Stimulated activated CD8-positive, alpha-beta memory T cell treated with anti-CD3 and anti-CD28 coated beads, Interleukin-4, amount 100 ng/mL, for 1 hour (primary cell): ENCODE measurements around the gene ZSCAN10.

Source experiments
- DNase-seq, 2 donors: peaks; one replicate each; pipeline ENCODE4 v3.0.0-alpha.2; 2020; ENCODE audit warnings: low read depth in 2 of 2, low spot score in 1 of 2

ZSCAN10 gene

DNA sequence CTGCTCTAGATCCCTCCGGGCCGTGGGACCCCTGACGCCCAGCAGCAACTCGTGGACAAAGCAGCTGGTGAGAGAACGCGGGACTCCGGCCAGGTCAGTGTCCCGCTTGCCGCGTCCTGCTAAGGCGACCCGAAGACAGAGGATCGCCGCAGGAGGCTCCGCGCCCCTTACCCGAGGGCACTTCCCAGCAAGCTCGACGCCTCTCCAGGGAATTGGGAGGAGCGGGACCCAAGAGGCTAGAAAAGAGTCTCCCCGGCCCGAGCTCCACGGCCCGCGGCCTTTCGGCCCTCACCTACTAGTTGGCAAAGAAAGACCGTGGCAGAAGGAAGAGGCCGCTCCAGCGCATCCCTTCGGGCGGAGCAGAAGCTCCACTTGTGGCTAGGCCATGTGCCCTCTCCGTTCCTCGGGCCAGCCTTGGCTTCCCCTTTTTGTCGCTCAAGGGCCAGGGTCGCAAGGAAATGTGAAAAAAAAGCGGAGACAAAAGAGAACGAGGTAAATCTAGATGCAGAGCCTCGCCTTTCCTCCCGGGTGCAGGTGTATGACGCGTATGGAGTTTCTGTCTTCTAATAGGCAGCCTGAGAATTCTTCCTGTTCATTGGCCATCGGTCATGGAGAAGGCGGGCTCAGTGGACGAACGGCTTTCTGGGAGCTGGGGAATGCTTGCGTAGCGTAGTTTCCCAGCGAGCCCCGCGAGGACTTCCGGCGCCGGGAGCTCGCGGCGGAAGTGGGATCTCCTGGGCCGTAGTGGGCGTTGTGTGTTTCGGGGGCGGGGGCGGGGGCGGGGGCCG is 35.4 kb upstream of the ZSCAN10 start, which contains the start of gene ZNF213:
Gene ZNF213, plus strand, starts transcription at position 692 of the 788 bp plus-strand sequence. CDS start 2,252 bp downstream, outside the sequence.
- DNase-seq: peak; percentile 75 to 85

DNA sequence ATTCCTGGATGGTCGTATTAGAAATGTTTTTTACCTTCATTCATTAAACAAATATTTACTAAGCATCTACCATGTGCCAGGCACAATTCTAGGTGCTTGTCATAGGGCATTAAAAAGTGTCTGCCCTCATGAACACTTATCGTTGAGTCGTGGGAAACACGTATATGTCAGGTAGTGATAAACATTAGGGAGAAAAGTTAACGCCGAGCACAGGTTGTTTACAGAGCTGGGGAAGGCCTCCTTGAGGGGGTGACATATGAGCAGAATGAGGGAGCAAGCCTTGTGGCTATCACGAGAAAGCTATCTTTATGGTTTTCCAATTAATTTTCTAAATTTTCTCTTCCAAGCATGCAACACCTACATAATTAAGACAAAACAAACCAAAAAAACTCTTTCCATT is 34.8 kb upstream of the ZSCAN10 start:
- no peak for DNase-seq

DNA sequence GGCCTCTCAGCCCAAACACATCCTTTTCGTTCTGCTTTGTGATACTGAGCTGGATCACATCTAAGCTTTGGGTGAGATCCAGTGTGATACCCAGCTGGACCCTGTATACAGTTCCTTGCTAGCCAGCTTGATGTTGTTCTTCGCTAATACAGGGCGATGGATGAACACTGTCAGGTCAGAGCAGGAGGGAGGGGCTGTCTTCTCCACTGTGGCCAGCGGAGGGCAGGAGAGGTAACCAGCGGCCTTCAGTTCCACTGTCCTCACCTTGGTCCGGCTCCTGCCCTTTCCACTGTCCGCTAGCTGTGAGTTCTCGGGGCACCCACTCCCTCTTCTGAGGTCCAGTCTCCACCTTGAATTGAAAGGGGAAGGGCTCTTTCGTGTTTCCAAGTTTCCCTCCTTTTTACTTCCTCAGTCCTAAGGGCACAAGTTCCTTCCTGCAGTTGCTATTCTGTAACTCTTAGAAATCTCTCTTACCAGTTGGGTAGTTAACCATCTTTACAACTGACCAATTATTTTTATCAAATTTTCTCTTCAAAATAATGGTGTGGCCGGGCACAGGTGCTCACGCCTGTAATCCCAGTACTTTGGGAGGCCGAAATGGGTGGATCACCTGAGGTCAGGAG is 32.8 kb upstream of the ZSCAN10 start:
- DNase-seq: no peak

DNA sequence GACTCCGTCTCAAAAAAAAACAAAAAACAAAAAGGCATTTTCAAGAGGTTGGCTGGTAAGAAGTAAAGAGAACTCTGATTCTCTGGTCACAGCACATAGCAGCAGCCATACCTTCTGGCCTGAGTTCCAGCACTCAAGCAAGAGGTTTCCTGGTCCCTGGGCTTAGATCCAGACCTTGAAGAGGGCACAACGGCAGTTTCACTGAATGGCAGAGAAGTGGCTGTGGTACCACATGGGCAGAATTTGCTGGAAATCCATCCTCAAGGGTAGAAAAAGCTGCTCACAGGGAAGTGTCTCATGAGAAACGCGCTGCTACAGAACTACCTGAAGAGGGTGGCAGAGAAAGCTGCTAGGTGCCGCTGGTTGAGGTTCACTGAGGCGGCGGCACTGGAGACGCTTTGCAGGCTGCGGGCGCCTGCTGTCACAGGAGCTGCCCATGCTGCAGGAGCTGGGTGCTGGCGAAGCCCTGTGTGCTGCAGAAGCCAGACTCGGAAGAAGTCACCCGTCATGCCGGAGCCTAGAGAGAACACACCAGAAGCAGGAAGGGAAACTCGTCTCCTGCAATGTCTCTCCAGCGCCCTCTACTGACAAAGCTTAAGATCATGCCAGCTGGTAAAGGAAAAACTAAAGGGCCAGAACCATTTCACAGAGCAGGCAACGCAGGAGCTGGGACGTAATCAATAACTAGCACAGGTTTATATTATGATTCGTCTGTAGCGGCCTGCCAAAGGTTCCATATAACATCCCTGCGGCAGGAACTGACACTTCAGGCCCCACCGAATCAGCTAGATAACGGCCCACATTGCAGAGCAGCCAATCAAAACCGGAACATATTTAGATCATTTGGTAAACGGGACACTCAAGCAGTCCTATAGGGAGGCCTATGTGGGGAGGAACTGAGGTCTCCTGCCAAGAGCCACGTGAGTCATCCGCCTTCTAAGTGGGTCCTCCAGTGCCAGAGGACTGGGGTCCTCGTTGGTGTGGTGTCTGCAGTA is 30.3 kb upstream of the ZSCAN10 start:
- peak in 1 of 2 donors; percentile 52 for DNase-seq

DNA sequence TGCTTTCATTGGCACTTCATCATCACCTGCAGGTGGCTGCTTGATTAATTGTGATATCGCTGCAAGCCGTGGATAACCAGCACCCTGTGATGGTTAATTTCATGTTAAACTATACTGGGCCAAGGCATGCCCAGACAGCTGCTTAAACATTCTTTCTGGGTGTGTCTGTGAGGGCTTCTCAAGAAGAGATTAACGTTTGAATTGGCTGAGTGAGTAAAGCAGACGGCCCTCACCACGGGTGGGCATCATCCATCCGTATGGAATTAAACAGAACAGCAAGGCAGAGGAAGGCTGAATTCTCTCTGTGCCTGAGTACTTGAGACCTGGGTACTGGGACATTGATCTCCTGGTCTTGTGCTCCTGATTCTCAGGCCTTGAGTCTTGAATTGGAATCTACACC is 28.7 kb upstream of the ZSCAN10 start:
- DNase-seq: no peak

DNA sequence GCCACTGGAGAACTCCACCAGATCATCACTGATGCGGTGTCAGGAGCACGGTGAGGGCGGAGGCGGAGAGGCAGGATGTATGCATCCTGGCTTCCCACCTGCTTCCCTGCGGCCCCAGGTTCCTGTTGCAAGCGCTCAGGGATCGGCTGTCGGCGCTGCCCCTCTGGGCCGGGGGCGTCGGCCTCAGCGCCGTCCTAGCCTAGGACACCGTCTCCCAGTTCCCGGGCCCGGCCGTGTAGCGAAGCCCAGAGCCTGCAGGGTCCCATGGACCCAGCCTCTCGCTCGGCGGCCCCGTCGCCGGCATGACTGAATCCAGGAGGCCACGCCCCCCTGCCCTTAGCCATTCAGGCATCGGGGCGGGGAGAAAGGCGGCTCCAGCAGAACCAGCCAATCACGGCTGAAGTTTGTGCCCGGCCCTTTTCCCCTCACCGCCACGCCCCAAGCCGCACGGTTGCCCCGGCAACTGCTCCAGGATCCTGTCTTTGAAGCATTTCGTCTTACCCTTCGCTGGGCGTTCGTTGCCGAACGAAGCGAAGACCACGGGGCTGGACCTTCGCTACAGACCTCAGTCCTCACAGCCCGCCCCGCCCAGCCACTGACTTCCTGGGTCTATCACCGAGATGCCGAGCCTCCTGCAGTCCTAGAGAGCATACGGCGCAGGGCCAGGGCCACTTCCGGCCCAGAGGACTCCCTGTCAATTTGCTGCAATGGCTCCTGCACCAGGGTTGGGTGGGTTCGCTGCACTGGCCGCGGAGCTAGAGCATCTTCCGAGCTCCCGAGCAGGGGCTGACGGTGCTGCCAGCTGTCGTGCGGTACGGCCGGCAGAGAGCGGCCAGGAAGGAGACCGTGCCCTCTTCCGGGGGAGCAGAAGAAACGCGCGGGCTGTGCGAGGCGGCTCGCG is 25.1 kb upstream of the ZSCAN10 start:
- peak; percentile 93 to 94 for DNase-seq

DNA sequence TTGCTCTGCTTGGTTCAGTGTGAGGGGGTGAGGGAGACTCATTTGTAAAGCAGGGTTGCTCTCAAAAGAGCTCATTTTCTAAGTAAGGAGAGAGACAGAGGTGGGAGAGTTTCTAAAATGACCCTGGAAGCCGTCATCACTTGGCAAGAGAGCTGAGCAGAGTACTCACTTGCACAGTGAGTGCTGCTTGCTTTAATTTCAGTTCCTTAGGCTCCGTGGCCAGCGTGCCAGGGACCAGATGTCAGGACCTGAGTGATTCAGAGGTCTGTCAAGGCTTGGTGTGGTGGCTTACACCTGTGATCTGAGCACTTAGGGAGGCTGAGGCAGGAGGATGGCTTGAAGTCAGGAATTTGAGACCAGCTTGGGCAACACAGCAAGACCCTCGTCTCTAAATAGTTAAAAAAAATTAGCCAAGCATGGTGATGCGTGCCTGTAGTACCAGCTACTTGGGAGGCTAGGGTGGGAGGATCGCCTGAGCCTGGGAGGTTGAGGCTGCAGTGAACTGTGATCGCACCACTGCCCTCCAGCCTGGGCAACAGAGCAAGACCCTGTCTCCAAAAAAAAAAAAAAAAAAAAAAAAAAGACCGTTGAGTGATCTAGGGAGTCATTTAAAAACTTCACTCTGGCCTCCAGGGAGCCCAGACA is 24.0 kb upstream of the ZSCAN10 start:
- no peak for DNase-seq

DNA sequence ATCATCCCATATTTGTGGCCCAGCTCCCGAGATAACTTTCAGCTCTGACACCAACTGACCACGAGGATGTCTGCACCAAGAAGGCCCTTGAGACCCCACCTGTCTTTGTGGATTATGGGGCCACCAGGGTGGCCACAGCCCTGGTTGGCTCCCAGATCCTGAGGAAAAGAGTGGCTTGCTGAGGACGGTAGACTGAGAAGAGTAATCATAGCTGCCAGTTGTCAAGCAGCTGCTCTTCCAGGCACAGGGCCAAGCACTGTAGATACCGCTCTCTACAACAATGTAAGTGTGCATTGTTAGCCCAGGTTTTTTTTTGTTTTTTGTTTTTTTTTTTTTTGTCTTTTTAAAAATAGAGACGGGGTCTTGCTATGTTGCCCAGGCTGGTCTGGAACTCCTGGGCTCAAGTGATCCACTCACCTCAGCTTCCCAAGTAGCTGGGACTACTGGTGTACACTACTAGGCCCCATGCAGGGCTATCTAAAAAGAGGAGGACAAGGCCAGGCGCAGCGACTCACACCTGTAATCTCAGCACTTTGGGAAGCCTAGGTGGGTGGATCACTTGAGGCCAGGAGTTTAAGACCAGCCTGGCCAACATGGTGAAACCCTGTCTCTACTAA is 22.9 kb upstream of the ZSCAN10 start:
- no peak for DNase-seq

DNA sequence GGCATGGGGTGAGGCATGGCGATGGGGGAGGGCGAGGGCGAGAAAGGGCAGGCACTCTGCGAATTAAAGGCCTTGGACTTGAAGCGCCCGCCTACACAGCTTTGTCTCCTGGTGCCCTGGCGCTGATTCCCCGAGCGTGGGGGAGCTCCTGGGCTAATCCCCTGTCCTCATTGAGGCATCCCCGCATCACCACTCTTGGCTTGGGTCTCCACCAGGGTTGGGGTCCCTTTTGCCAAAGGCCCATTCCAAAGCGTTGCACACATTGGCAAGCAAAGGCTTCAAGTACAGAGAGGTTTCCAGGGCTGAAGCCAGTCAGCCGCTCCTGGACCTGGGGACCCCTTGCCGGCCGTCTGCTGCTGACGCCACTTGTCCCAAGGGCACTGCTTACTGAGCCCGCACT is 21.3 kb upstream of the ZSCAN10 start:
- DNase-seq: no peak

DNA sequence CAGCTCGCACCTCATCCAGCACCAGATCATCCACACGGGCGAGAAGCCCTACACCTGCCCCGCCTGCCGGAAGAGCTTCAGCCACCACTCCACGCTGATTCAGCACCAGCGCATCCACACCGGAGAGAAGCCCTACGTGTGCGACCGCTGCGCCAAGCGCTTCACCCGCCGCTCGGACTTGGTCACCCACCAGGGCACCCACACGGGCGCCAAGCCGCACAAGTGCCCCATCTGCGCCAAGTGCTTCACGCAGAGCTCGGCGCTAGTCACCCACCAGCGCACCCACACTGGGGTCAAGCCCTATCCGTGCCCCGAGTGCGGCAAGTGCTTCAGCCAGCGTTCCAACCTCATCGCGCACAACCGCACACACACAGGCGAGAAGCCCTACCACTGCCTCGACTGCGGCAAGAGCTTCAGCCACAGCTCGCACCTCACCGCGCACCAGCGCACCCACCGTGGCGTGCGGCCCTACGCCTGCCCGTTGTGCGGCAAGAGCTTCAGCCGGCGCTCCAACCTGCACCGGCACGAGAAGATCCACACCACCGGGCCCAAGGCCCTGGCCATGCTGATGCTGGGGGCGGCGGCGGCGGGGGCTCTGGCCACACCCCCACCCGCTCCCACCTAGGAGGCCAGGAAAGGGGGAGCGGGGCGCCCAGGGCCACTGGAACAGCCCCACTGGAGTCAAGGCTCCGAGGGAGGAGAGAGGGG is 20.8 kb upstream of the ZSCAN10 start:
- no peak for DNase-seq

DNA sequence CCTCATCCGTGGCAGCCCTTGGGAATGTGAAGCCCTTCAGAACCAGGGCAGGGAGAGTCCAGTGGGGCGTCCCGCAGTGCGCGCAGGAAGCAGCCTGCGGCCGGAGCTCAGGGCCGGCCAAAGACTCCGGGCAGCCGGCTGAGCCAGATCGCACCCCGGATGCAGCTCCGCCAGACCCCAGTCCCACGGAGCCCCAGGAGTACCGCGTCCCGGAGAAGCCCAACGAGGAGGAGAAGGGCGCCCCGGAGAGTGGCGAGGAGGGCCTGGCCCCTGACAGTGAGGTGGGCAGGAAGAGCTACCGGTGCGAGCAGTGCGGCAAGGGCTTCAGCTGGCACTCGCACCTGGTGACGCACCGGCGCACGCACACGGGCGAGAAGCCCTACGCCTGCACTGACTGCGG is 20.2 kb upstream of the ZSCAN10 start:
- DNase-seq: no peak

DNA sequence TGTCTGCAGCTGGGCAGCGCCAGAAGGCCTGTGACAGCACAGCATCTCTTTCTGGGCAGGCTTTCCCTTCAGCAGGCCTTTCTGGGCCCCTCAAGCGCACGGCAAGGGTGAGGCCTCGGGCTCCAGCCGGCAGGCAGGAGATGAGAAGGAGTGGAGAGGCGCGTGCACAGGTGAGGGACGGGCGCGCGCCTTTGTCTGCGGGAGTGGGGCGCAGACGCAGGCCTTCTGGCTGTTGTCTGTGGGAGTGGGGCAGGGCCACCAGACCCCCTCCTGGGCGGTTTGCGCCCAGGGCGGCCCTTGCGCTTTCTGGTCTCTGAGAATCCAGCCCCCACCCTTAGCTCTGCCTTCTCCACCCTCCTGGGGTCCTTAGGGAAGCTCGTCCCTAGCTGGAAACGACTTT is 19.8 kb upstream of the ZSCAN10 start:
- no peak for DNase-seq

DNA sequence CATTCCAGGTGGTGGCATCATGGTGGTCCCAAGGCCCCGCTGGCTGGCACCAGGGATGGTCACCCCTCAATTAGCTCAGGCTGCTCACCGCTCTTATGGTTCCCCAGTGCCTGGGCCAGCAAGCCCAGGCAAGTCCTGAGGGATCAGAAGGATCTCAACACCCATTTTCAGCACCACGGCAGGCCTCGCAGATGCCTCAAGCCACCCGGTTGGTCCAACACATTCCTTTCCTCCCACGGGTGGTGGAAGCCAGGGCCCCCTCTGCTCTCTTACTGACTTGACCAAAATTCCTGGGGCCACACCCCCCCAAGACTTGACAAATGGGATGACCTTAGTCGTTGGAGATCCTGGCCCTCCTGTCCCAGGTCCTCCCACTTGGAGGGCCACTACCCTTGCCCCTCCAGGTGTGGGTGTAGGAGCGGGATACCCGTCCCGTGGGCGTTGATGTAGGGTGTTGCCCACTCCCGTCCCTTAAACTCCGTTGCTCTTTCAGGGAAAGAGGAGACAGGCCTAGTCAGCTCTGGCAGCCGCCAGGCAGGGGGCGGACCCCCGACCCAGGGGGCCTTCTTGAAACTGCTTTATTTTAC is 19.2 kb upstream of the ZSCAN10 start:
- no peak for DNase-seq

DNA sequence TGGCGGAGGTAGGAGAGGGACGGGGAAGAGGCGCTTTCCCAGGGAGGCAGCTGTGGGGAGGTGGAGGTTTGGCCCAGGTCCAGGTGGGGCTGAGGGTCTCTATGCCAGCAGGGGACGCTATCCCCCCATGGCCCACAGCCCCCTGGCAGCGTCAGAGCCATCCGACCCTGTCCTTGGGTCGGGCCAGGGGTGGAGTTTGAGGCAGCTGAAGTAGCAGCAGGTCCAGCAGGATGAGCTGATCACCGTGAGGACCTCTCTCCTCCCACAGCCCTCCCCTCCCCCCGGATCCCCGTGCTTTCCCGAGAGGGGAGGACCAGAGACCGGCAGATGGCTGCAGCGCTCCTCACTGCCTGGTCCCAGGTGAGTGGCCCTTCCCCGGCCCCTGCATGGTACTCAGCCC is 16.5 kb upstream of the ZSCAN10 start:
- no peak for DNase-seq

DNA sequence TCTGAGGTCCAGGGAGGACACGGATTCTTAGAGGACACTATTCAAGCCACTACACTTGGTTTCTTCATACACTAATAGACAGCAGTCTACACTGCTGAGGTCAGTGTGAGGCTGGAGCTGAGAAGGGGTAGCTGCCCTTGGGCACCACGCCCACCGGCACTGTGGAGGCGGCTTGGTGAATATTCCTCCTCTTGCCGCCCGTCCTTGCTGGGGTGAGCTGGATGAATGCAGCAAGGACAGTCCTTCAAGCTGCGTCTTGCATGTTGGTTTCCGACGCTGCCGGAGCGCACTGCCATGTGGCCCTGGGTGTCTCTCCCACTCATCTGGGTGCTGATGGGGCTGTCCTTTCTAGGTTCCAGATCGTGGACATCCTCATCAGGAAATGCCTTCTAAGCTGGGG is 15.9 kb upstream of the ZSCAN10 start:
- DNase-seq: no peak

DNA sequence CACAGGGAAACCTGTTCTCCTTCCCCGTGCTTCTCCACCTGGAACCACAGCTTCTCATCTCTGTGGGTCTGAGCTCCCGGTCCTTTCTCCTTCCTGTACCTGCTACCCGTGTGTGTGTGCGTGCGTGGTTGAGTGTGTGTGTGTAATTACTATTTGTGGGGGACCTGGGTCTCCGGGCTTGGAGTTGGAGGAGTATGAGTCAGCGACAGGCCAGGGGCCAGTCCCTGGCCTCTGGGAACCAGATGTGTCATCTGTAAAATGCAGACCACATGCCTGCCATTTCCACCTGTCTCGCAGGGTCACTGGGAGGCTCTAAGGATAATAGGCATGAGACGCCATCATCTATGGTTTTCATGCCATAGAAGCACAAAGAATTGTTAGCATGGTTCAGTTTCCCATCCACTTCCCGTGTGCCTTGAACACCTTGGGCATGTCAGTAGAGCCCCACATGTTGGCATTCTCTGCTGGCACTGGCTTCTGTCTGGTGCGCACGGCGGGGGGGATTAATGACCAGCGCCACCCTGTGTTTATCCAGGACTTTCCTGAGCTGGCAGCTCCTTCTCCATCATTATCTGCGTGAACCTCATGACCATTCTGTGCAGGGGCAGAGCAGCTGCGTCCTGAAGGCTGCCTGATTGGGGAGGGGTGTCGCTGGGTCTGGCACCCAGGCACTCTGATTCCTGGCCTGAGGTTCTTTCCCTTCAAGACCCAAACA is 14.8 kb upstream of the ZSCAN10 start:
- DNase-seq: no peak

DNA sequence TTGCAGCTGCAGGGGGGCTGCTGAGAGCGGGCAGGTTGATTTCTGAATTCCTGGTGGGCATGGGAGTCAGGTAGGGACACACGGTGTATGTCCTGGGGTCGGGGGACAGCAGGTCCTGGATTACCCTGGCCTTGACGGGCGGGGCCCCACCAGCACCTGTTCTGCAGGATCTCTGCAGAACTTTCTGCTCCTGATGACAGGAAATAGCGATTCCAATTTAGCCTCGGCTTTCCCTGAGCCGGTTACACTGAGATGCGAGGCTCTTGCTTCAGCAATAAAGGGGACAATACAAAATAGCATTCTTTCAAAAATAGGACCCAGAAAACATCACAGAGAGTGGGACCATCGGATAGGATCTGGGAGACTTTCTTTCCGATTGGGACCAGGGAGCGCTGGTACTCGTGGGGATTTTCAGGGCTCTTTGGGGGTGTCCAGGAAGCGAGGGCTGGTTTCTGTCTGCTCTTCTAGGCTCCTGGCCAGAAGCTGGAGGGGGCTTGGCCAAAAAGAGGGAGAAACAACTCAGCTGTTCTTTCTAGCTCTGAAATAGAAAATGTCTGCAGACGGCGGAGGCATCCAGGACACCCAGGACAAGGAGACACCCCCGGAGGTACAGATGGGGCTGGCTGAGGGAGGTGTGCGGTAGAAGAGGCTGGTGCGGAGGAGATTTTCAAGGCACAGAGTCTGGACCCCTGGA is 13.9 kb upstream of the ZSCAN10 start:
- DNase-seq: no peak
